ENCODE data around the gene RTP5.
"Not testable (repeated sequence)": the region's sequence is repeated elsewhere in the genome, so short reads cannot be mapped to it uniquely, and the experiment has no call there.

Gene RTP5

DNA sequence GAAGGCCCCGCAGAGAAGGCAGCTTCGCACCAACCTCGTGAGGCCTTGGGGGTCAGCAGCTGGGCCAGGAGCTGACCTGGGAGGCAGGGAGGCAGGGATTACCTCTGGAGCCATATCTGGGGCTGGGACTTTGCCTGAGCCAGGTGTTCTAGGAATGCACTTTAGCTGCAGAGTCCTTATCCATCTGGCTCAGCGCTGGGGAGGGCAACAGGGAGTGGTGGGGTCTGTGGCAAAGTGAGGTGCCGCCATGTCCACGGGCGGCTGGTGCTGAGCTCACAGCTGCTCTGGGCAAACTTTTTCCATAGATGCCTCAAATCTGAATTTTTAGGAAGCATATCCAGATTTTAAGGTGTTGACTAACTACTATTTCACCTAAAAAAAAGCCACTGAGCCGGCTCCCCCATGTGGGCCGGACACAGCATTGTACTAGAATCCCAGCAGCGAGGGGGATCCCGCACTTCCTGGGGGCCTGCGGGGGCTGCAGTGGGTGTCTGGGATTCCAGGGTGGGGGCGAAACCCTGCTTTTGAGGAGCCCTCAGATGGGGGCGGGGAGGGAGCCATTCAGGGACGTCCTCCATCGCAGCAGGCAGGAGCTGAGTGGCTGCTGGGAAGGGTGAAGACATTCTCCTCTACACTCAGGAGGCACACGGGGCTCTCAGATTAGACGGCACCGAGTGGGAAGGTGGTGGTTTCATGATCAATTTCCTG lies 34.6 kb downstream of the RTP5 start:
- no peak for DNase-seq

DNA sequence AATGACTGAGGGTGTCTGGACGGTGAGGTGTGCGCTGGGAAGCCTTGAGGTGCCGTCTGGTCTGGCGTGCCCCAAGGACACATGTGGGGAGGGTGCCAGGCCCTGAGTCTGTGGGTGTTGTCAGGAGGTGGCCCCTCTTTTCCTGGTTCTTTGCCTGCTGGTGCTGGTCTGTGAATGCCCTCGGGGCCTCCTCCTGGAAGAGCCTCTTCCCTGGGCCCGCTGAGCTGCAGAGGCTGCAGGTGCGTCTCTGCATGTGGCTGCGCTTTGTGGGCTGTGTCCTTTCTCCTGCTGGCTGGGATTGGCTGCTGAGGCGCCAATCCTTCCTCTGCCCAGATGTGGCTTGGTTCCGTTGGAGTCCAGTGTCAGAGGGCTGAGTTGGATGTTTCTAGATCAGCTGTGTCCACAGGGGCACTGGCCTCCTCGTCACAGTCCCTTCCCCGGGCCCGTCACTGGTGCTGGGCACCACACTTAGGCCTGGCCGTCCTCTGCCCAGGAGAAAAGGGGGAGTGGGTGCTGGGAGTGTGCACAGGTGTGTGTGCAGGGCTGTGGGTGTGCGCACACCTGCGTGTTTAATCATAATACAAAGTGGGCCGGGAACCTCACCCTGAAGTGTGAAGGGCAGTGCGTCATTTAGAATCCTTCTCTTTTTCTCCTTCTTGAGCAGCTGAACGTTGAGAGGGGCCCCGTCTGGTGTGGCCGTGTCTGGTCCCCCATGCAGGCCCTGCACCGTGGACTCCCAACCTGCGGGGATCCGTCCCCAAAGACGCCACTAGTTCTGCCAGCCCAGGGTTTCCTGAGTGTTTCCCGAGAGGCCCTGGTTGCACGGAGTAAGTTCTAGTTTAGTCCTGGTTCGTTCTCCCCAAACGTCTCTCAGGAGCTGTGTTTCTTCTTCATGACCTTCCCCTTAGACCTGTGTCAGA lies 35.5 kb downstream of the RTP5 start:
- DNase-seq, result no peak

DNA sequence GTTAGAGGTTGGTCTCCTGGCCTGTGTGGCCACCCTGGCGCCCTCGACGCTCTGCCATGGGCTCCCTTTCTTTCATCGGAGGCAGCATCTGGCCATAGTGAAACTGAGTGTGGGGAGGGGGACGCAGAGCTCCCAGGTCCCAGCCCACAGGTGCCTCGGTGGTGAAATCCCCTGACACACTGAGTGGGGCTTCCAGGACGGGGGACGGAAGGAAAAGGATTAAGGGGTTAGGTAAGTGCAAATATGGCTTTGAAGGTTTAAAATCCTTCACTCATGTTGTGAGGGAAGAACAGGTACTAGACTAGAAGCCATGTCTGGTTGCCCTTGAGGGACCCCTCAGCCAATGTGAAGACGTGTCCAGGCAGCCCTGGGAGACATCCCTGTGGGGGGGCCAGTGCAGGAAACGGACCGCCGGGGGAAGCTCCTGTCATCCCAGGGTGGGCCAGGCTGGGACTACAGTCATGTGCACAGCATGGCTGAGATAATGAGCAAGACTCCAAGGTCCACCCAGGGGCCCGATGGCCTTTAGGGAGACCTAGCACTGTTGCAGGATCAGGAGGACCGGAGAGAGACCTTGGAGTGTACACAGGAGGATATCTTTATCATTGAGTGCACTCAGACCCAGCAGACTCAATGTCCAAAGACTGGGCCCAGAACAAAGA lies 36.3 kb downstream of the RTP5 start:
- DNase-seq, result no peak

DNA sequence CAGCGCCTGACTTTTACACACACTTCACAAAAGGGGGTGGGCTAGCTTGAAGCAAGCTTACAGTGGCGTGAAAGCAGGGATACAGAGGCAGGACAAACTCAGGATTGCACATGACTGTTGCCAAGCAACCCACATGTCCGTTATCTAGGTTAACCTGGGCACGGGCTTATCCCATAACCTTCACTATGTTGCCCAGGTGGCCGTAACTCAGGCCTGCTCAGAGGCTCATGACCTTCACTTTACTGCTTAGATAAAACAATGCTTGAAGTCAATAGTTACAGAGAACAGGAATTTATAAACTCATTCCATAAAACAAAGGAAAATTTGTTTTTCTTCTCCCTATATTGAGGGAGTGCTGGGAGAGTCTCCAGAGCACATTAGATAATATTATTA lies 36.8 kb downstream of the RTP5 start:
- DNase-seq, result not testable (repeated sequence)

DNA sequence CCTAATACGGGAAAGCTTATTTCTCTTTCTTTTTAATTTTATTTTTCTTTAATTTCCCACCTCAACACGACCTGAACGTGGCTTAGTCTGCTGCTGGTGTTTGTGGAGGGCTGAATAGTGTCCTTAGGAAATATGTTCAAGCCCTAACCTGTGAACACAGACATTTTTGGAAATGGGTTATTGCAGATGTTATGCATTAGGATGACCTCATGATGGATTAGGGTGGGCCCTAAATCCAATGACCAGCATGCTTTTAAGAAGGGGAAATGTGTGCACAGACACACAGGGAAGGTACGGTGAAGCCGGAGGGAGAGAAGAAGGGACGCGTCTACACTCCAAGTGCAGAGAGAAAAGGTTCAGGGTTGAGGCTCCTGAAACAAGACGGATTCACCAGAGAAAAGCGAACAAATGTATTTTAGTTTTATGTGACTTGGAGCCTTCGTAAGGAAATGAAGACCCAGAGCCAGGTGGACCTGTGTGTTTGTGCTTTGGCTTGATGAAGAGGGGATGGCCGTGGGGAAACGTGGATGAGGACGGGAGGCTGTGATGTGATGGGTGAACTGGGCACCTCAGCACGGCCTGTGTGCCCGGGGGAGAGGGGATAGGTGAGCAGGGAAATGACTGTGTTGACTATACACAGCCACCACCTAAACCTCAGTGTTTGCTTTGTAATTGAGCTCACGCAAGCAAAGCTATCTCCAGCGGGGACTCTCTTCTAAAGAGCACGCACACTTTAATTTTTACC lies 37.5 kb downstream of the RTP5 start:
- no peak for DNase-seq

DNA sequence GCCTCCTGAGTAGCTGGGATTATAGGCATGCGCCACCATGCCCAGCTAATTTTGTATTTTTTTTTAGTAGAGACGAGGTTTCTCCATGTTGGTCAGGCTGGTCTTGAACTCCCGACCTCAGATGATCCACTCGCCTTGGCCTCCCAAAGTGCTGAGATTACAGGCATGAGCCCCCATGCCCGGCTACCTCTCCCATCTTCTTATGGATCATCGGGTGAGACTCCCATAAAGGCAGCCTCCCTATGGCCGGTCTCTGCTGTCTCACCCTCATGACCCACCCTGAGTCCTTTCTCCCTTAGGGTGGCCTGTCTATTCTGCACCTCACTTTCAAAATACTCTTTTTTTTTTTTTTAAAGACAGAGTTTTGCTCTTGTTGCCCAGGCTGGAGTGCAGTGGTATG lies 38.3 kb downstream of the RTP5 start:
- not testable (repeated sequence) for DNase-seq

DNA sequence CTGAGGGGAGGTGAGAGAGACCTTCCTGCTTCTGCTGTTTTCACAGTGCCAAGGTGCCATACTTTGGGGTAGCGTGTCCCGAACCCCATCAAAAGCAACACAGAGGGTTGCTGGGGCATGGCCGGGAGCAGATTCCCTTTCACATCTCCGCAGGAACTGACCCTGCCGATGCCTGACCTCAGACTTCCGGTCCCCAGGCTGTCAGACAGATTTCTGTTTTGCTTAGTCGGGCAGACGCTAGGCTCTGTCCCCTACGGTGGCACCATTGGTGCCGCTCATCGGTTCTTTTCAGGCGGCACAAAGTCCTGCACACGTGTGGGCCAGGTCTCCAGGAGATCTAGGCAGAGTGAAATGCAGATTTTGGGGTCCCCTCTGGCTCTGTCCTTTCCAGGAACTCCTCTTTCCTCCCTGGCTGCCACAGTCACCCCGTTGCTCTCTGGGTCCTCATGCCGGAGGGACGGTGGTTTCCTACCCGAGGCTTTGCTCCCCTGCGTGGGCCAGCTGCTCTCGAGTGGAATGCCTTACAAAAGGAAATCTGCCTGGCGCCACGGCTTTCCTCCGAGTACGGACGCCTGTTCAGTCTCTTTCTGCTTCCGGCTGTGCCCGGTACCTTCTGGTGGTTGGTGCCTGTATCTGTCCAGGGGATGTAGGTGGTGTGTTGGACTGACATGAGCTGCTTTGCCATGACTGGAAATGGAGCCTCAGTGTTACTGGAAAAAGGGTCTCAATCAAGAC lies 39.3 kb downstream of the RTP5 start:
- DNase-seq, result no peak

DNA sequence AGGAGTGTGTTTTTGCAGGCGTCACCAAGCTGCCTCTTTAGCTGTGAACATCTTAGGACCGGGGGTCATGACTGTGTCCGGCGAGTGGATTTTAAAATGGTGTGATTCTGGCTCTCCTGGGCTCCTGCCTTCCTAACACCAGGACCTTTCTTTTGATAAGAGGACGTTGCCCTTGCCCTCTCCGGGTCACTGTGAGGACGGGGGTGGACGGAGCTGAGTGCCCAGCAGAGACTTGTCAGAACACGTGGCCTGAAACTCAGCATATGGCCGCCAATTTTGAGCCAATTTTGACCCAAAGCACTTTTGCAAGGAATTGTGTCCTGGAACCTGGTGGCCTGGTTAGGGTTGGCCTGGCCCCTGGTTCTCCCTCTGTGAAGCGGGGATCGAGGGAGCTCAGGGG lies 40.2 kb downstream of the RTP5 start:
- no peak for DNase-seq

DNA sequence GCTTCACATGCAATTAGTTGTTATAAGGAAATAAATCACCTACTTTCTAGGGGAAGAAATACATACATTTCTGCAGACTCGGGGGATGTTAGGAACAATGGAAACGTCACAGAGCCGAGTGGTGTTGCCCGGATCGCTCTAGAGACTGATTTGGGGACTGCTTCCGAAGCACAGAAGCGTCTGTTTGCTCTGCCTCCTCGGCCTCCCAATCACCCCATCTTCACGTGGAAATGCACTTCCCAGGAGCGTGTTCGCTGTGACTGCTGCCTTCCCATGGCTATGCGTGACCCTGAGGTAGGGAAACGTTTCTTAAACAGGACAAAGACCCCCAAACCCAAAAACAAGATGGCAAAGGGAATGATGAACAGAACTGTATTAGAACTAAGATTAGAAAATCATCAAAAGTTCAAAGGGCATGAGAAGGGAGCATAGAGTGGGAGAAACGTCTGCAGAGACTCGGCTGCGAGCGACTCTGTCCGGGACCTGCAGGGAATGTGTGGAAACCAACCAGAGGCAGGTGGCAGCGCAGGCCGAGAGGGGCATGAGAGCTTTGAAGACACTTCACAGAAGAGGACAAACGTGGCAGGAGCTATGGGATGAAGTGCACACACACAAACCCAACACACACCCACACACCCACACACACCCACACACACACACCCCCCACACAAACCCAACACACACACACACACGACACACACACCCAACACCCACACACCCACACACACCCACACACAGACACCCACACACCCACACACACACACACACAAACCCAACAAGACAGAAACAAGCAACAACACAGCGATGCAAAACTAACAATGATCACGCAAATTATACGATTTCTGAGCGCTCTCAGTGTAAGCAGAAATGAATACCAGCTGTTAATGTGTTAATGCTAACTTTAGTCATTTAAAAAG lies 41.3 kb downstream of the RTP5 start:
- DNase-seq, result no peak

DNA sequence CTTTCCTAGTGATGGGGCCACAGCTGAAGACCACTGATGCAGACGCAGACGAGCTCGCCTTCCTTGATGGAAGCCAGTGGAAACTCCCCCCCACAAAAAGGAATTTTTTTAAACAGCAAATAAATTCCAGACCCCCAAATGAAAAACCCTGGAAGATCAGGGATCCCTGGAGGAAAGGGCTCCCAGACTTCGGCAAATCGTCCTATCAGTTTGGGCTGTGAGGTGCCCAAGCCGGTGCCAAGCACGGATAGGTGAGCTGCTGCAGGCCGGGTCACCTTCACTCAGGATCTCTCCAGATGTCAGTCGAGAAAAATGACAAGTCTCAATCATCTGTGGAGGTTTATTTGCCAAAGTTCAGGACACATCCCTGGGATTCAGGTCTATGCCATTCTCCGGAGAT lies 42.0 kb downstream of the RTP5 start:
- DNase-seq, result no peak

DNA sequence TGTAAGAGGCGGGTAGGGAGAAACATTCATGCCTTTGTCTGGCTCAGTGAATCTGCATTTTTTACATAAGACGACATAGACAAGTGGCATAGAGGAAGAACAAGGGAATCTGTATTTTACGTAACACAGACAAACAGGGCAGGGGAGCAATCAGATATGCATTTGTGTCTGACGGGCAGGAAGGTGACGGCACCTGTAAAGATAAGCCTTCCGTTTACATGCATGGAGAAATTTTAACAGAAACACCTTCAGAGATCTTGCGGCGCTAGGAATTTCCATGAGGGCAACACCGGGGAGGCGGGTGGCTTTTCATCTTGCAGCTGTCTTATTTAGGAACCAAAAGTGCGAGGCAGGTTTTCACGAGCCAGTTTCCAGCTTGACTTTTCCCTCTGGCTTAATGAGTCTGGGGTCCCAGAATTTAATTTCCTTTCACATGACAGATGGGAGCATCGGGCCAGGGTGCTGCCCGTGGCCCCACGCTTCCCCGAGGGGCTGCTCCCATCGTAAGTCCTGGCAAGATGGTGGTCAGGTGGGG lies 42.6 kb downstream of the RTP5 start:
- no peak for DNase-seq

DNA sequence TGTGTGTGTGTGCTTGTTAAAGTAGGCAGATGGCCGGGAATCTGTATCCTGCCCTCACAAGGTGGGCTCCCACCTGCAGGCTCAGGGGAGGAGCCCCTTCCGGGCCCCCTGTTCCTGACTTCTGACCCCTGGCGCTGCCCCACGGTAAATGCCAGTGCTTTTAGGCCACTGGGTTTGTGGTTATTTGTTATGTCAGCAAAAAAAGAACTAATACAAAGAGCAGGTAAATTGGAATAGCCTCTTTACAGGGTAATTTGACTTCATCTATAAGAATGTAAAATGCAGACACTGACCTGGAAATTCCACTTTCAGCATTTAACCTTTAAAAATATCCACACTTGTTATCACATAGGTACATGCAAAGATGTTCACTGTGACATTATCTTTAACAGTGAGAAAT lies 44.2 kb downstream of the RTP5 start:
- no peak for DNase-seq

DNA sequence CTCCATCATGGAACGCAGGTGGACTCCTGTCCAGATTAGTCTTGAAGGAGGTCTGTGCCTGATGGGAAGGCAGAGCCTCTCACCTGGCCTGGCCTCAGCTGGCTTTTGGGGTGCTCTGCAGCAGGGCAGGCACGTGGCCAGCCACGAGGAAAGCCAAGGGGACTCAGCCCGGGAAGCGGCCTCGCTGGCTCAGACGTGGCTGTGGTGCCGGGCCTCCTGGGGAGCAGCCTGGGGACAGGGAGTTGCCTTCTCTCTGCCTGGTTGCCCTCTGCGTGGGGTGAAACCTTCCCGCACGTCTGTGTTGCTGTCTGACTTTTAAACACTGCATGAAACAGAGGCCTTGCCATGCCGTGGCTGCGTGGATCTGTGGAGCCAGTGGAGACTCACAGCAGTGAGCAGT lies 45.0 kb downstream of the RTP5 start:
- no peak for DNase-seq

DNA sequence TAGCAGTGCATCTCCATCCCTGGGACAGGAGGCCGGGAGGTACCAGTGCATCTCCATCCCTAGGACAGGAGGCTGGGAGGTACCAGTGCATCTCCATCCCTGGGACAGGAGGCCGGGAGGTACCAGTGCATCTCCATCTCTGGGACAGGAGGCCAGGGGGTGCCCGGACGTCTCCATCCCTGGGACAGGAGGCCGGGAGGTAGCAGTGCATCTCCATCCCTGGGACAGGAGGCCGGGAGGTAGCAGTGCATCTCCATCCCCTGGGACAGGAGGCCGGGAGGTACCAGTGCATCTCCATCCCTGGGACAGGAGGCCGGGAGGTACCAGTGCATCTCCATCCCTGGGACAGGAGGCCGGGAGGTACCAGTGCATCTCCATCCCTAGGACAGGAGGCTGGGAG lies 52.1 kb downstream of the RTP5 start:
- not testable (repeated sequence) for DNase-seq

DNA sequence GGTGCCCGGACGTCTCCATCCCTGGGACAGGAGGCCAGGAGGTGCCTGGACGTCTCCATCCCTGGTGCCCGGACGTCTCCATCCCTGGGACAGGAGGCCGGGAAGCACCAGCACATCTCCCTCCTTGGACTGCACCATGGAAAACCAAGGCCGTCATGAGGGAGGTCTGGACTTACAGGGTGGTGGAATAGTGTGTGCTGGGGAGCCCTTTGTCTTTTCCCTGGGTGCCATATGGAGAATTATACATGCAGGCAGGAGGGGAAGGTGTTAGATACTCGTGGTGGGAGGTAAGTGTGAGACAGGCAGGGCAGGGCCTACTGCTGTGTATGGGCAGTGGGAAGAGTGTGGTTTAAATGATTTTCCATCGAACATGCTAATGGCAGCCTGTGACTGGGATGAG lies 52.9 kb downstream of the RTP5 start:
- DNase-seq, result no peak

DNA sequence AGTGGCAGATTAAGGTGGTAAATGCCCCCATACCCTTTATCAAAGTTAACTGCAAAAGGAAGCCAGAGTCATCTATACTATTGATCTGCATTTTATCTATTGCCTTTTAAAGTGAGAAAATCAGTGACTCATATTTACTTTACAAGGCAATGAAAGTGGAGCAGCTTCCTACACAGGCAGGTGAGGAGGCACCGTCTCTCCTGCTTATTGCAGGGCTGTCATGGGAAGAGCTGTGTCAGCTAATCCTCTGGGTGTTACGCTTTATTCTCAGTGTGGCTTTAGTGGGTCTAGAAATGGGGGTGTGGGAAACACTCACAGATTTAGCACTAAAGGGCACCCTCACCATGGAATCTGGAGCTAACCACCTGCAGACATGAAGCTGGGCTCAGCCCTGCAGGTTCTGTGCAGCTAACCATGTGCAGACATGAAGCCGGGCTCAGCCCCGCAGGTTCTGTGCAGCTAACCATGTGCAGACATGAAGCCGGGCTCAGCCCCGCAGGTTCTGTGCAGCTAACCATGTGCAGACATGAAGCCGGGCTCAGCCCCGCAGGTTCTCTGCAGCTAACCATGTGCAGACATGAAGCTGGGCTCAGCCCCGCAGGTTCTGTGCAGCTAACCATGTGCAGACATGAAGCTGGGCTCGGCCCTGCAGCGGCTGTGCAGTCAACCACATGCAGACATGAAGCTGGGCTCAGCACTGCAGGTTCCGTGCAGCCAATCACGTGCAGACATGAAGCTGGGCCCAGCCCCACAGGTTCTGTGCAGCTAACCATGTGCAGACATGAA lies 53.5 kb downstream of the RTP5 start:
- DNase-seq, result not testable (repeated sequence)
